Stimulated activated CD8-positive, alpha-beta memory T cell treated with anti-CD3 and anti-CD28 coated beads, Interleukin-2, amount 100 ng/mL, for 48 hours (primary cell): ENCODE measurements around the gene PDE1A.

Experiments used
- DNase-seq, 2 donors: peaks; one replicate each; pipeline ENCODE4 v3.0.0-alpha.2; 2020; ENCODE audit warnings: low read depth in 2 of 2

The PDE1A gene

DNA sequence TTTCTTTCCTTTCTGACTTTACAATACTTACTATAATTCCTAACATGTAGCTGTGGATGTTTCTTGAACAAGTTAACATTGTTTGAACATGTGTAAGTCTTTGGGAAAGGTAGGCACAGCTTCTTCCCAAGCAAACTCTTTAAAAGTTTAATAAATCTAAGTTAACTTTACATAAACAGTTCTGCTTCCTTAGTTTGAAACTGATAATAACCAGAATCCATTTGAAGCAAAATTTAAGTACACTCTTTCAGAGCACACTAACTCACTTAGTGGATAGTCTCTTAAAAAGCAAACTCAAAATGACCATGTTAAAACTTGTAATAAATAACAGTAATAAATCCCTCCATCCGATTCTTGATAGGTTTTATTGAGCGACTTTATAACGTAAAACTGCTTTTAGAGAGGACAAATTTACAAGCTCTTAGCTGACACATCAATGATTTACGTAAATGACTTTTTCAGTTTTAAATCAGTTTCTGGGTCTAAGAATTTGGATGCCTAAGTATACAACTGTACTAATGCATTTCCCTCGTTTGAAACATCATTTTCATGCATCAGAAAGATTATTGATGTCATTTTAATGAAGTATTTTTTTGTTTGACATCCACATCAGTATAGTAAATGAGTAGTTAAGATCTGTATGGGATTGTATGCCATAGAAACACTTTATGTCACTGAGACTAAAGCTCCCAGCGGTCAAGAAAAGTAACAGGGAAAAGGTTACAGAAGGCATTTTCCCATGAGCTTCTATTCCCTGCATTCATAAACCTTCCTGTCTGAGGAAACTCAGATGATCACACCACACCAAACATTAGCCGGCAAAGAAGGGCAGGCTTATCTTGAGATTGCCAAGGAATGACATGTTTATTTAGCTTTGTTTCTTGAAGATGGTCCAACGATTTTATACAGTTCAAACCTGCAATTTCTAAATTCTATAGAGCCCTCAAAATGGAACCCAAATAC is 67.5 kb downstream of the PDE1A start:
- no peak for DNase-seq

GRCh38 chr2:182358601-182359000 is 68.2 kb downstream of the PDE1A start:
- no peak for DNase-seq

GRCh38 chr2:182355815-182356214 is 71.0 kb downstream of the PDE1A start:
- no peak for DNase-seq

DNA sequence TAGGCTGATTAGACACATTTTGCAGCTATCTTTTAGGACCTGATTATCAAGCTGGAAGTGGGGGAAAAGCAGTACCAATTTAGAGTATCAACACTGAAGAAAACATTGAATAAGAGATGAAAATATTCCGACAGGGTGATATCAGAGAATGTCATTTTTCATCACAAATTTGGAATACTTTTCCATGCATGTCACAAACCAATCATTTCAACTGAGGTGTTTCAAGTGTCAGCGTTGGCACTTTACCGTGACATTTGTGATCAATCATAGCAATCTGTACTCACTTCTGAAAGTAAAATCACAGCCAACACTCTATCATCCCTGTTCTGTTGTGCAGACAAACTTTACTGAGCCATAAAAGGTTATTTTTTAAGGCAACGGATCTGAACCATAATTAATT is 75.4 kb downstream of the PDE1A start:
- no peak for DNase-seq

GRCh38 chr2:182349268-182349667 is 77.6 kb downstream of the PDE1A start:
- DNase-seq = no peak

DNA sequence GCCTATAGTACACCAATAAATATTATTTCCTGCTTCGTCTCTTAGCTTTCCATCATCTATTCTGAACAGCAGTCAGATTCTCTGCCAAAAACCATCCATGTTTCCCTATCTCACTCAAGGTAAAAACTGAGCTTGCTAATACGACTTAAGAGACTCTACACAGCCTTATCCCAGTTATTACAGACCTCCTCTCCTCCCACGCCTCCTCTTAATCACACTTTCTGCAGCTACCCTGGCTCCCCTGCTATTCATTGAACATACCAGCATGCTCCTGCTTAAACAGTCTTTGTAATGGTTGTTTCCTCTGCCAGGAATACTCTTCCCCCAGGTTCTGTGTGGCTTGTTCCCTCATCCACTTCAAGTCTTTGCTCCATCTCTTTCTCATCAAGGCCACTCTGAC is 81.5 kb downstream of the PDE1A start:
- no peak for DNase-seq

GRCh38 chr2:182330451-182331305 is 96.2 kb downstream of the PDE1A start:
- no peak for DNase-seq

DNA sequence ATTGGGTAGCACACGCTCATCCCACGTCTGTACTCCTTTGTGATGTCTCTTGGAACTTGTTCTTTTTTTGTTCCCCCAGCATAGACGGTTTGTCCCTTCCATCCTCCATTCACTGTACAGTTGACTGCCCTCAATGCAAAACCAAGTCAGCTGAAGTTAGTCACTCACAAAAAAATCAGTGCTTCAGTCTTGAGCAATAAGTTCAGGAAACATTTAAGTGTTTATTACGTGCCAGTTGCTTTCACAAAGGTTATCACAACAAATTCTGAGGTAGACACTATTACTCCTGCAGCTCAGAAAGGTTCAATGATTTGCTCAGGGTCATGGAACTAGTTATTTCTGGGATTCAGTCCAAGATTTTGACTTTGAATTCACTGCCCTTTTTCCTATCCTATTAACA is 102.2 kb downstream of the PDE1A start:
- no peak for DNase-seq

- DNase-seq = no peak
Measured at GRCh38 chr2:182321096-182321495, 105.7 kb downstream of the PDE1A start.

GRCh38 chr2:182319556-182320505 is 107.0 kb downstream of the PDE1A start:
- no peak for DNase-seq

DNA sequence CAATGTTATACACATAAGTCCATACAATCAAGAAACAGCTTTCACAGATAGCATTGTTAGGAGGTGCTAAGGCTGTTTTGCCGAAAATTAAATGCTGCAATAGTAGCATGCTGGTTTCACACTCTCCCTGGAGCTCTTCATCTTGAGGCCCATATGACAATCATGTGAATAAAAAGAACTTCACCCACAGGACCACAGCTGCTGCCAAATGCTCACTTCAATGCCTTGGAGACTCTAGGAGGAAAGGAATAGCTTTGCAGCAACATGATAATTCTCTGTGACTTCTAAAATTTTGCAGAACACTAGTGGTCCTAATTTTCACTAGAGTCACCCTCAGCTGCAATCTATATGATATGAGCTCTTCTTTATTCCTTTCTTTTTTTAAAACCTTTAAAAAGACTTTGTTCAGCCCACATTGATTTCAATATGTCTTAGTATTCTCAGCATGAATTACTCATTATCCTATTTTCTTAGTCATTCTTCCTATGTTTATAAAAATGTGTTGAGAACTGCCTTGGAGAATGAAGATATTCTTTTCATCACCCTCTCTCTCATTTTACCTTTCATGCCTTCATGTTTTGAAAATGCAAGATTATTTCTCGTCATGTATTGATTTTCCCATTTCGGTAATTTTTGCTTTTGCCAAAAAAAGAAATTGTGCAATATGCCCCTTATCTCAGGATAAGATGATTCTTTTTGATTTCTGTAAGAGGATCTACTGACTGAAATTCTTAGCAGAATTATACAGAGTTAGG is 108.2 kb downstream of the PDE1A start:
- no peak for DNase-seq

DNA sequence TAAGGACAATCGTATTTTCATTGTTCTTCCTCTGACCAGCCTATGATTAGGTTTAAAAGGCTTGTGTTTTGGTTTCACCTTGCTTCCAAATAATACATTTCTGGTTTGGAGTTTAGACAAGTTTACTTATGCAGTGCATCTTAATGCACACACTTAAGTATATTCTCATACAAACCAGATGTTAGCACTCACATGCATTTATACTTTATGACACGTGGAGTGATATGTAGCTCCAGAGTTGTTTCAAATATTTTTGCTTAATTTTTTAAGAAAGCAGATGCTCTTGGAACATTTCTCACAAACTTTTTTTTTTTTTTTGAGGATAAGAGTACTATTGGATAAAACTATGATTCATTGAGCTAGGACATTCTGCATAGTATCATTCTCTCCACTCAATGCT is 109.9 kb downstream of the PDE1A start:
- no peak for DNase-seq

DNA sequence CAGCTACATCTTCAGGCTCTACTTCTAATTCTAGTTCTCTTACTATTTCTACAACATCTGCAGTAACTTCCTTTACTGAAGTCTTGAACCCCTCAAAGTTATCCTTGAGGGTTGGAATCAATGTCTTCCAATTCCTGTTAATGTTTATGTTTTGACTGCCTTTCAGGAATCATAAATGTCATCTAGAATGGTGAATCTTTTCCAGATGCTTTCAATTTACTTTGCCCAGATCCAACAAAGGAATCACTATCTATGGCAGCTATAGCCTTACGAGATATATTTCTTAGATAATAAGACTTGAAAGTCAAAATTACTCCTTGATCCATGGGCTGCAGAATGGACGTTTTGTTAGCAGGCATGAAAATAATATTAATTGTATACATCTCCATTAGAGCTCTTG is 123.9 kb downstream of the PDE1A start:
- DNase-seq = no peak

DNA sequence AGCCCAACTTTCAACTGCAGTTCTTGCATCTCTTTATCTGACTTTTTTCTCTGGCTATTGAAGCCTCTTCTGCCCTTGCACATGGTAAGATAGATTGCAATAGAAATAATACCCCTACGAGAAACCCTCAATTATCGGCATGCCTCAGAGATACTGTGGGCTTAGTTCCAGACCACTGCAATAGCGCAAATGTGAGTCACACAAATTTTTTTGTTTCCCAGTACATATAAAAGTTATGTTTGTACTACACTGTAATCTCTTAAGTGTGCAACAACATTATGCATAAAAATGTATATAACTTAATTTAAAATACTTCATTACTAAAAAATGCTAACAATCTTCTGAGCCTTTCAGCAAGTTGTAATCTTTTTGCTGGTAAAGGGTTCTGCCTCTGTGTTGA is 124.7 kb downstream of the PDE1A start:
- no peak for DNase-seq

DNA sequence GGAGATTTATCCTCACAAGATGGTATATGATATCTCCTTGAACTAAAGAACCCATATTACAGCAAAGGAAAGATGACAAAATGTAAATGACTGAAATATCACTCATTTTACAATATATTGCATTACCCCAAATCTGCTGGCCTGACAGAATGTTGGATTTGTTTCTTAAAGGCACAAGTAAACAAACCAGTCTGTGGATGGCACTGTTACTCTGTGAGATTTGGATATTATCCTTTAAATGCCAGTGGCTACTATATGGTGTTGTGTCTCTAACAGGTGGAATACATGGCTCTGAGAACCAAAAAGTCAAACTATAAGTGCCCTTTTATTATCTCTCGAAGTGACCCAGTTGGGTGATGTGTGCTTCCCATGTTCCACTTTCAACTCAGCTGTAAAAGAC is 125.7 kb downstream of the PDE1A start:
- DNase-seq = no peak

DNA sequence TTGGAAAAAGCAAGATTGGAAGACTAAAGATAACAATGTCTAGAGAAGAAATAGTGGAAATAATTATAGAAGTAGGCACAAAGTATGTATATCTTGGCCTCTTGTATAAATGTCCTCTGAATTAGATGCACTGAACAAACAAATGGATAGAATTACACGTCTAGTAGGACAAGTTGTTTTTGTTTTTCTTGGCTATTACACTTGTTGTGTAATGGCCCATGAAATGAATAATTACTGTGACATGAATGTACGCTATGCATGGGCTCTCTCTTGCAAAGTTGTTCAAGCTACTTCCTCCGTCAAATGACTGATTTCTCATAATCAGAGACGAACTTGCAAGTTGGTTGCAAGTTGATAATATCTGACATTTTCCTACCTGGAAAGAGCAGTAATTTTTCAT is 126.2 kb downstream of the PDE1A start:
- DNase-seq = no peak

GRCh38 chr2:182299632-182300031 is 127.2 kb downstream of the PDE1A start:
- DNase-seq = no peak

GRCh38 chr2:182298456-182298855 is 128.4 kb downstream of the PDE1A start:
- DNase-seq = no peak

DNA sequence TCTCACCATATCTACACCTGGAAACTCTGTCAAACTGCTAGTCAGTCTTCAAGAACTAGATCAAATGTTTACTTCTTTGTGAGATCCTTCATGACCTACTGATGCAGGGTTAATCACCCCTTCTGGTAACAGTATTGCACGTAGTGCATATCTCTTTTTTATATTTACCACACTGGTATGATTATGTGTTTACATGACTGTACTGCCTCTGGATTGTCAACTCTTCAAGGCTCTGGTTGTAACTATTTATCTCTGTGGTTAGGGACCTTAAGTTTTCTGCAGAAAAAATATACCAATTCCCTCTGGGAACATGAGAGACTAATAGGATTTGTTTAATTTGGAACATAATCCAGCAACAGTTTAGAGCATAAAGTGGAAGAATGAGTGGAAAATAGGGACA is 135.5 kb downstream of the PDE1A start:
- no peak for DNase-seq

- DNase-seq = no peak
Measured at GRCh38 chr2:182283512-182283911, 143.3 kb downstream of the PDE1A start.

DNA sequence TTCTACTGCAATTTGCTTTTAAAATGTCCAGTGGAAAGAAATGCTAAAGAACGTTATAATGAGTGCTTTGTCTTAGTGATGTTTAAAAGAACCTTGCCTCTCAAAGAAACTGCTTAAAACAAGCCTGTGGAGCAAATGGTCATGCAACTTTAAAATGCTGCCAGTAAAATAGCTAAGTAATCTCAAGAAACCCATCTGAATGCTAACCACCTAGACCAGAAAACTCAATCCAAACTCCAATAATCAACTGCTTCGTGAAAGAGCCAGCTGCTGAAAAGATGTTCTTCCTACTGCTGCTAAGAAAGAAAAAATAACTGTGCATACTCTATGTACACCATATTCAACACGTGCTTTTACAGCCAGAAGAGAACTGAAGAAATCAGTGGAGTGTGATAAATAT is 145.6 kb downstream of the PDE1A start:
- DNase-seq = no peak
